NCI-H2029 (cell line): Measurements from ENCODE around the gene CUEDC2.

Experiments
- DNase-seq: peaks from one replicate; lab custom pipeline; 2025; lab: John Stamatoyannopoulos, UW

CUEDC2 gene

GRCh38 chr10:102424916-102425315 is 7.5 kb downstream of the CUEDC2 start:
- DNase-seq: no peak

- DNase-seq: no peak
These were observed 8.2 kb downstream of the CUEDC2 start for GRCh38 chr10:102424145-102424544.

- no peak for DNase-seq
These were observed 8.9 kb downstream of the CUEDC2 start for GRCh38 chr10:102423372-102423968.

GRCh38 chr10:102422545-102423129 is 9.7 kb downstream of the CUEDC2 start:
- DNase-seq: peak; percentile 20

GRCh38 chr10:102421757-102422512 is 10.4 kb downstream of the CUEDC2 start:
- no peak for DNase-seq

GRCh38 chr10:102421507-102421756 is 10.9 kb downstream of the CUEDC2 start:
- DNase-seq: no peak

- DNase-seq: peak; percentile 87
These were observed 11.5 kb downstream of the CUEDC2 start, which contains the start of gene FBXL15 for GRCh38 chr10:102420714-102421506. TSS of gene FBXL15 (plus strand) at chr10:102420836. CDS start at chr10:102421130, 294 bp downstream.

GRCh38 chr10:102420181-102420713 is 12.1 kb downstream of the CUEDC2 start:
- no peak for DNase-seq

GRCh38 chr10:102419269-102420180 is 12.8 kb downstream of the CUEDC2 start:
- peak; percentile 61 for DNase-seq

- DNase-seq: peak; percentile 11
These were observed 13.6 kb downstream of the CUEDC2 start, which contains the start of gene PSD for GRCh38 chr10:102418622-102419268. TSS of gene PSD (minus strand) at chr10:102418785. CDS start at chr10:102417038, 1,747 bp downstream.

- DNase-seq: no peak
These were observed 15.7 kb downstream of the CUEDC2 start for GRCh38 chr10:102416695-102417094.

- no peak for DNase-seq
These were observed 16.1 kb downstream of the CUEDC2 start for GRCh38 chr10:102416283-102416682.

GRCh38 chr10:102414749-102415148 is 17.6 kb downstream of the CUEDC2 start:
- no peak for DNase-seq

GRCh38 chr10:102413806-102414561 is 18.4 kb downstream of the CUEDC2 start:
- DNase-seq: no peak

GRCh38 chr10:102413053-102413705 is 19.2 kb downstream of the CUEDC2 start:
- DNase-seq: peak; percentile 63

- DNase-seq: no peak
These were observed 20.1 kb downstream of the CUEDC2 start for GRCh38 chr10:102412293-102412692.

- DNase-seq: no peak
These were observed 20.8 kb downstream of the CUEDC2 start for GRCh38 chr10:102411341-102412255.

- DNase-seq: no peak
These were observed 21.8 kb downstream of the CUEDC2 start for GRCh38 chr10:102410429-102411073.
